Smooth muscle cell of the brain vasculature (primary cell): Measurements from ENCODE around the gene IL19.
"Not testable (repeated sequence)": the region's sequence is repeated elsewhere in the genome, so short reads cannot be mapped to it uniquely, and the experiment has no call there.

ENCODE experiments used
- DNase-seq: peaks from one replicate; pipeline ENCODE4 v3.0.0-alpha.2; 2012; ENCODE audit warnings: low read depth, low spot score

Gene IL19

DNA sequence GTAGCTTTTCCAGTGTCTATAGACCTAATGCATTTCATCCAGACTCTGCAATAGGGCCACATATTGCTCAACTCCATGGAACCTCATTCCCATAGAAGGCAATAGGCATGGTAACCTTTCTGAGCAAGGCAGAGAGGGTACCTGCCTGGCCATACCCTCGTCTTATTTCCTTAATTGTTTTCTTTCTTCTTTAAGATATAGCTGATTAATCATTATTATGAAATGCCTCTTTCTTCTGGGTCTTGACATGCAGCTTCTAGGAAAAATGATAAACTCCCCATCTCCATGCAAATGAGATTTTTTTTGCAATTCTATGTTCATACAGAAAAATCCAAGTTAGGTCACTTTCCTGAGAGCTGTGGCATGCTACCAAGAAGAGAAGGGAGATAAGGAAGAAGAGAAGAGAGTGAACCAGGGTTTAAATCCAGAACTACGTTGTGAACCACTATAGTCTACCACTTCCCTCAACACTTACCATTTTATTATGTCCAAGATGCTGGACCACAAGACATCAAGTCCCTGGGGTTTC lies 61.8 kb downstream of the IL19 start:
- no peak for DNase-seq

DNA sequence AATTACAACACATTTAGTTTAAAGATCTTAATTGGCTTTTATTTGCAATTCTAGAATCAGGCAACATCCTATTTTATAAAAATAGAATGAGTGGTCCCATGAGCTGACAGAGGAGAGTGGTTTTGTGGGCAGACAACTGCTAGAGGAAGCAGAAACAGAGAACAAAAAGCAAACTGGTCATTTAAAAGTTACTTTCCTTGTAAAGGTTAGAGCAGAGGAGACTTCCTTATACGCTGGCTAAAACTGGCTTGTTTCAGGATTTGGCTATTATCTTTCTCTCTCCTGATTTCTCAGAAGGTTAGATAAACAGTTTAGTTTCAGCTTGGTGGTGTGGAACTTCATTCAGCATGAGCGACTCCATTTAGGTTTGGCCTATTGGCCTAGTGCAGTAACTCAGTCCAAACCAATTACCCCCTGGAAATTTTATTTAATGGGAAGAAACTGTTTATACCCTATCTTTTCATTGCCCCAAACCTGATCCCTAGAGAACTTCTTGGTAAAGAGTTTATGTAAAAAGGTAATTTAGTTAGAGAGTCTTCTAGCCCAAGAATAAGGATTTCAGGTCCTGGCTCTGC lies 62.6 kb downstream of the IL19 start:
- no peak for DNase-seq

DNA sequence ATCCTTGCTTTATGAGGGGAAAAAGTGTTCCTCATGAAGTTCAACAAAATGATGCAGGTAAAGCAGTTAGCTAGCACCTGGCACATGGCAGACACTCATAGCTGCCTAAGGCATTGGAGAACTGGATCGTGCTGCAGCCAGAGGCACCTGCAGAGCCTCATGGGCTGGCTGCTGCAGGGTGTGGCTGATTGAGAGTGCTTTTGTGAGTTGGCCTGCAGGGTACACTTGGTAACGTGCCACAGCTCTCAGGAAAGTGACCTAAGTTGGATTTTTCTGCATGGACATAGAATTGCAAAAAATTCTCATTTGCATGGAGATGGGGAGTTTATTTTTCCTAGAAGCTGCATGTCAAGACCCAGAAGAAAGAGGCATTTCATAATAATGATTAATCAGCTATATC lies 63.2 kb downstream of the IL19 start:
- DNase-seq = no peak

DNA sequence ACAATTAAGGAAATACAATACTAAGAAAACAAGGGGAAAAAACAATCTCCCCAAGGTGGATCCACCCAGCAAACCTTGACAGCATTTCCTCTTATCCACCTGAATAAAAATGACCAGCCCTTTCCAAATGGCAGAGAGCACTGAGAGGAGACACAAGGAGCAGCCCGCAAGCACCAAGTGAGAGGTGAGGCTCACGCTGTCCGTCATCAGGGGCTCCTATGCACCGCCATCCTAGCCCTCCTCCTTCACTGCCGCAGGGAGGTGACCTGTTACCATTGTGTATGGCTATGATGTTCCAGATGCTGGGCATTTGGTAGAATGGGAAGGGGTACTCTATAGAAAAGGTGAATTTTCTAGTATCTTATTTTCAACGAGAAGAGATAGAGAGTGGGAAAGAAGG lies 63.6 kb downstream of the IL19 start:
- DNase-seq = no peak

DNA sequence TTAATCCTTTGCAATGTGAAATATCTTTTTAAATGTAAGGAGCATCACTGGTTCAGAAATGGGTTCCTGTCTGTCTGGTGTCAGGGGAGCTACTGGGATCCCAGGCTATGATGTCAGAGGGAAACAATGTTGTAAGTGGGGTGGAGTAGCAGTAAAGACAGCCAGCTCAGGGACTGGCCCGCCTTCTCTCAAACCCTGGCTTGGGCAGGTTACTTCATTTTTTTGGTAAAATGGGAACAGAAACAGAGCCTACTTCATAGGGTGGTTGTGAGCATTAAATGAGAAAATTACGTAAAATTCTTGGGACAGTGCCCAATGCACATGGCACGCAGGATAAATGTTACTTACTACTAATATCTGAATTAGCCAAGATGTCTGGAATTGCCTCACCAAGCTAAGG lies 64.1 kb downstream of the IL19 start:
- no peak for DNase-seq

DNA sequence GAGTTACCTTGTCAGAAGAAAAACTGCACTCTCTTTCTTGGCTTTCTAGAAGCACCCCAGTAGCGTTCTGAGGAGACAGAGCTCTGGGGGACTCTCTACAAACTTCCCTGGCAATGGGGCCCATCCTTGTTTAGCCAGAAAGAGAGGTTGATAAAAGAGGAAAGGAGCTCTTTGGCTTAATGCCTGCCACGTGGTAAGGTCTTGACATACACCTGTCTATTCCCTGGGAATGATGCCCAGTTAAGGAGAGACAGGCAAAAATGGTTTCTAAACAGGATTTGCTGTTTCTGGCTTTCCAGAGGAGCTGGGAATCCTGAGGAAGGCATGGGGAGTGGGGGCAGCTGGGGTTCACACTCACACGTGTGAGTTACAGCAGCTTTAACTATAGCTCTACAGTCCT lies 64.6 kb downstream of the IL19 start:
- DNase-seq = no peak

DNA sequence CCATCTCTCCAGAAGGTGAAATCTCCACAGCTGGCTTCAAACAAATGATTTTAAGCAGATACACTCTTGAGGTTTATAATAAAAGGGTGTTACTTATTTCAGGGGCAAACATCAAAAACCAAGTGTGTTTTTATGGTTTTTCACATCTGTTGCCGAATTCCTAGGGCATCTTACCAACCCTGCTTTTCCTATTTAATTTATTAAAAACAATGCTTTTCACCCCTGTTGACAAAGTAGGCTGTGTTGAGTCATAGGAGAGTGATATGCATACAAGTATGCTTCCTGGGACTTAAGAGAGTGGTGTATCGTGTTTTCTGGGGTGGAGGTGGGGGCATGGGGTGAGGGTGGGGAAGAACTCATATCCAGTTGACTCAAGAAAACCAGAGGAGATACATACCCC lies 65.5 kb downstream of the IL19 start:
- no peak for DNase-seq

DNA sequence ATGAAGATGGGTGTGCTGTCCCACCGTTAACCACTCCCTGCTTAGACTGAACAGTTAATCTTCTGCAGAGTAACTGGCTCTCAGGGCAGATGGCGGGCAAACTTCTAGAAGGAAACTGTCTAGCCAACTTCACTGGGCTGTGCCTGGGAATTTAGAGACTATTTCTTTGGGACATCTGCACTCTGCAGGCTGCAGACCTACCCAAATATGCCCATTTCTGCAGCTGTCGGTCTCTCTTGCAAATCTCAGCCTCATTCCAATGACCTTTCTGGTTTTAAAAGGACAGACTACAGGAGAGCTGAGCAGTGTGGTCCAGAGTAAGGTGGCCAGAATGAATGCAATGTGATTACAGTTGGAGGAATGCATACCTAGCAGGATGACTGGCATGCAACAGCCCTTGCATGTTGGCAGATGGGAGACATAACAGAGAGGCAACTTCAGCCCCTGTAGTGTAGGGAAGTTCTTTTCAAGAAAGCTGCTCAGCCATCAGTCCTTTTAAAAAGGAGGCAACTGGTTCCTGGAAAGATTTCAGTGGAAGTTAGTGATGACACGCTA lies 68.5 kb downstream of the IL19 start:
- no peak for DNase-seq

DNA sequence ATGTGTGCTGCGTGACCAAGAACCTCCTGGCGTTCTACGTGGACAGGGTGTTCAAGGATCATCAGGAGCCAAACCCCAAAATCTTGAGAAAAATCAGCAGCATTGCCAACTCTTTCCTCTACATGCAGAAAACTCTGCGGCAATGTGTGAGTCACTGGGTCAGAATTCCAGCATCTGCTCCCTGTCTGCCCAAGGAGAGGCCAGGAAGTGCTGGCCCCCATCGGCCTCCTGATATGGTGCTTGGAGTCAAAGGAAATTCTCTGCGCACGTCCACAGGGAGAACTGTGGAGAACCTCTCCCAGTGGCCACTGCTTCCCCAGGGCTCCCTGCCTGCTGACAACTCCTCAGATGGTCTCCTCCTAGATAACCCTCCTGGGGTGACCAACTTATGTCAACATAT lies 69.3 kb downstream of the IL19 start:
- no peak for DNase-seq

DNA sequence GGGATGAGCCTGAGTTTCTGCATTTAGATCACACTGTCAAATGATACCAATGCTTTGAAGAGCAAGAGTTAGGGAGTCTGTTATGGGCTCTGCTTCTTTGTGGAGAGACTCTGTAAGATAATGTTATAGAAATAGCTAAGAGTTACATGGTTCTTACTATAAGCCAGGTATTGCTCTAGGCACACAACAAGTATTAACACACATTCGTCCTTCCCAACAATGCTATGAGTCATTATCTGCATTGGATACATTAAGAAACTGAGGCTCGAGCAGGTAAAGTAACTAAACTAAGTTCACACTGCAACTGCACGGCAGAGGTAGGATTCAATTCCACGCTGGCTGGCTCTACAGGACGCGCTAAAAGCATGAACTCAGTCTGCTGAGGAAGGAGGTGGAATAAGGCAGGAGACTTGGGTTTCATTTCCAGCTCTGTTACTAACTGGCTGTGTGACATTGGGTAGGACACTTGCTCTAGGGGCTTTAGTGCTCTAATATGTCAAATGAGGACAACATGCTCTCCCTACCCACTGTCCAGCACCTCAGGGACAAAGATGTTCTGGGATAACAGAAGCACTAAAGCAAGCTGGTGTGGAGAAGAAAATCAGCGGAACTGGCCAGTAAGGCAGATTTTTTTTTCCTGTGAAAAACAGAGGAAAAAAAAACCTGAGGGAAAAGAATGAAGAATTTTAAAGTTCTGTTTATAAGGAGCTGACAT lies 71.2 kb downstream of the IL19 start:
- DNase-seq = no peak

DNA sequence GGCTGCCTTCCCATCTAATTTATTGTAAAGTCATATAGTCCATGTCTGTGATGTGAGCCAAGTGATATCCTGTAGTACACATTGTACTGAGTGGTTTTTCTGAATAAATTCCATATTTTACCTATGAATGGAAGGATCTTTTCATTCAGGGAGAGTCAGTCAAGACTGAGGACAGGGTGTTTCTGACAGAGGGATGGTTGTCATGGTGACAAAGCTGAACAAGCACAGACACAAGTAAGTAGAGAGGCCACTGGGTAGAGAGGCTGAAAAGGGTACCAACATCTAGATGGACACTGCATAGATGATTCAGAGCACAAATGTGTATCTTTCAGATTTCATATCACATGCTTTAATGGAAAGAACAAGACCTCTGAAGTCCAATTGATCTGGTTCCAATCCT lies 72.3 kb downstream of the IL19 start:
- no peak for DNase-seq

DNA sequence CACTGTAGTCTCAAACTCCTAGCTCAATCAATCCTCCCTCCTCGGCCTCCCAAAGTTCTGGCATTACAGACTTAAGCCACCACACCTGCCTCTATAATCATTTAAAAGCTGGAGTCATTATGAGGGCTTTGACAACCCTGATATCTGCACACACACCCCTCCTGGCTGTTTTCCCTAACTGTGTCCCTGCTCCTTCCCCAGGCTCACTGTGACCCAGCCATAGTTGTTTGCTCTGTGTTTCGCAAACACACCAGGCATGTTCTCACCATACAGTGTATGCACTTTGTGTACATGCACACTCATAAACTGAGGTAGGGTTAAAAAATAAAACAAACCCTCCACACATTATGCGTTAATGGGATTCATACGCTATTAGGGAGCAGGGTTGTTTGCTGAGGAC lies 73.1 kb downstream of the IL19 start:
- no peak for DNase-seq

DNA sequence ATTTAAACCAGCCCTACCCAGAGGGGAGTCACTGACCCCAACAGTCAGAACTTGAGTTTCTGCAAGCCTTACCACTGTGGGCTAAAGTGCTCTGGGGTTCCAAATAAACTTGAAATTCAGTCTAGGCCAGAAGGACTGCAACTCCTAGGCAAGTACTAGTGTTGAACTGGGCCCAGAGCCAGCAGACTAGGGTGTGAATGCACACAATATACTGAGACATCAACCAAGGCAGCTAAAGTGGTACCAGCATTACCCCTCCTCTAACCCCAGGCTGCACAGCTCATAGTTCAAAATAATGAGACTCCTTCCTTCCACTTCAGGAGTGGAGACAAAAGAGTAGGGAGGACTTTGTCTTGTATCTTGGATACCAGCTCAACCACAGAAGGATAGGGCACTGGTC lies 75.9 kb downstream of the IL19 start:
- DNase-seq = no peak

DNA sequence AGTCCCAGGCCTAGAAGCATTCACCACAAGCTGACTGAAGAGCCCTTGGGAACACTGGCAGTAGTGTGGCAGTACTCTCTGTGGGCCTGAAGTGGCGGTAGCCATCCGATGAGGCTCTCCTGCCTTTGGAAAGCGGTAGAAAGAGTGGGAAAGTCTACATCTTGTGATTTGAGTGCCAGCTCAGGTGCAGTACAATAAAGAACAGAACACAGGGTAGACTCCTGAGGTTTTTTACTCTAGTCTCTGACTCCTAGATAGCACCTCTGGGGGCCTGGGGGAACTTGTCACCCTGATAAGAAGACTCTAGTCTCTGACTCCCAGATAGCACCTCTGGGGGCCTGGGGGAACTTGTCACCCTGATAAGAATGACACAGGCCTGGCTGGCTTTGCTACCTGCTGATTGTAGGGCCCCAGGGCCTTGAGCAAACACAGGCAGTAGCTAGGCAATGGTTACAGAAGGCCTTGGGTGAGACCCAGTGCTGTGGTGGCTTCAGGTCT lies 76.8 kb downstream of the IL19 start:
- no peak for DNase-seq

DNA sequence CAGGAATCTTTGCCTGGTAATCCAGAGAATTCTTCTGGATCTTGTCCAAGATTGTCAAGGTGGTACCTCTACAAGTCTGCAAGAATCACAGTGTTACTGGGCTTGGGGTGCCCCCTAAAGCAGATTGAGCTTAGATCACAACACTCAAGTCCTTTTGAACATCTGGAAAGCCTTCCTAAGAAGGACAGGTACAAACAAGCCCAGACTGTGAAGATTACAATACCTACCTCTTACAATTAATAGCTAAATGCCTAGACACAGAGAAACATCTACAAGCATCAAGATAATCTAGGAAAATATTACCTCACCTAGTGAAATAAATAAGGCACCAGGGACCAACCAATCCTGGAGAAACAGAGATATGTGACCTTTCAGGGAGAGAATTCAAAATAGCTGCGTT lies 77.4 kb downstream of the IL19 start:
- DNase-seq = no peak

DNA sequence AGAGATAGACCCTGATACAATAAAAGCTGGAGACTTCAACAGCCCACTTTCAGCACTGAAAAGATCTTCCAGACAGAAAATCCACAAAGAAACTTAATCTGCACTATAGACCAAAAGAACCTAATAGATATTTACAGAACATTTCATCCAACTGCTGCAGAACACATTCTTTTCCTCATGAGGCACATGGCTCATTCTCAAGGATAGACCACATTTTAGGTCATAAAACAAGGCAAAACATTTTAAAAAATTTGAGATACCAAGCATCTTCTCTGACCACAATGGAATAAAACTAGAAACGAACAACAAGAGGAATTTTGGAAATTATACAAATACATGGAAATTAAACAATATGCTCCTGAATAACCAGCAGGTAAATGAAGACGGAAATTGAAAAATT lies 79.8 kb downstream of the IL19 start:
- DNase-seq = no peak

DNA sequence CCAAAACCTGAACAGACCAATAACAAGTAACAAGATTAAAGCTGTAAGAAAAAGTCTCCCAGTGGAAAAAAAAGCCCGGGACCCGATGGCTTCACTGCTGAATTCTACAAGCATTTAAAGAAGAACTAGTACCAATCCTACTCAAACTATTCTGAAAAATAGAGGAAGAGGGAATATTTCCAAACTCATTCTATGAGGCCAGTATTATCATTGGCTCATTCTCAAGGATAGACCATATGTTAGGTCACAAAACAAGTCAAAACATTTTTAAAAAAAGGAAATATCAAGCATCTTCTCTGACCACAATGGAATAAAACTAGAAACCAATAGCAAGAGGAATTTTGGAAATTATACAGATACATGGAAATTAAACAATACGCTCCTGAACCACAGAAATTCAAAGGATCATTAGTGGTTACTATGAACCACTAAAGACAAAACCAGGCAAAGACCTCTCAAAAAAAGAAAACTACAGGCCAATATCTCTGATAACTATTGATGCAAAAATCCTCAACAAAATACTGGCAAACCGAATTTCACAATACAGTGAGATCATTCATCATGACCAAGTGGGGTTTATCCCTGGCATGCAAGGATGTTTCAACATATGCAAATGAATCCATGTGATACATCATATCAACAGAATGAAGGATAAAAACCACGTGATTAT lies 80.9 kb downstream of the IL19 start:
- no peak for DNase-seq

DNA sequence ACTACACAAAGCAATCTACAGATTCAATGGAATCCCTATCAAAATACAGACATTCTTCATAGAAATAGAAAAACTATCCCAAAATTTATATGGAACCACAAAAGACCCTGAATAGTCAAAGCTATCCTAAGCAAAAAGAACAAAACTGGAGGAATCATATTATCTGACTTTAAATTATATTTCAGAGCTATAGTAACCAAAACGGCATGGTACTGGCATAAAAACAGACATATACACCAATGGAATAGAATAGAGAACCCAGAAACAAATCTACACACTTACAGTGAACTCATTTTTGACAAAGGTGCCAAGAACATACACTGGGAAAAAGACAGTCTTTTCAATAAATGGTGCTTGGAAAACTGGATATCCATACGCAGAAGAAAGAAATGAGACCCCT lies 82.1 kb downstream of the IL19 start:
- DNase-seq = not testable (repeated sequence)

DNA sequence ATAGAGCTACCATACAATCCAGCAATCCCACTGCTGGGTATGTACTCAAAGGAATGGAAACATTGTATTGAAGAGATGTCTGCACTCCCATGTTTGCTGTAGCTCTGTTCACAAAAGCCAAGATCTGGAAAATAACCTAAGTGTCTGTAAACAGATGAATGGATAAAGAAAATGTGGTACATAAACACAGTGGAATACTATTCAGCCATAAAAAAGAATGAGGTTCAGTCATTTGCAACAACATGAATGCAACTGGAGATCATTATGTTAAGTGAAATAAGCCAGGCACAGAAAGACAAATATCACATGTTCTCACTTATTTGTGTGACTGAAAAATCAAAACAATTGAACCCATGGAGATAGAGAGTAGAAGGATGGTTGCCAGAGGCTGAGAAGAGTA lies 83.1 kb downstream of the IL19 start:
- not testable (repeated sequence) for DNase-seq

DNA sequence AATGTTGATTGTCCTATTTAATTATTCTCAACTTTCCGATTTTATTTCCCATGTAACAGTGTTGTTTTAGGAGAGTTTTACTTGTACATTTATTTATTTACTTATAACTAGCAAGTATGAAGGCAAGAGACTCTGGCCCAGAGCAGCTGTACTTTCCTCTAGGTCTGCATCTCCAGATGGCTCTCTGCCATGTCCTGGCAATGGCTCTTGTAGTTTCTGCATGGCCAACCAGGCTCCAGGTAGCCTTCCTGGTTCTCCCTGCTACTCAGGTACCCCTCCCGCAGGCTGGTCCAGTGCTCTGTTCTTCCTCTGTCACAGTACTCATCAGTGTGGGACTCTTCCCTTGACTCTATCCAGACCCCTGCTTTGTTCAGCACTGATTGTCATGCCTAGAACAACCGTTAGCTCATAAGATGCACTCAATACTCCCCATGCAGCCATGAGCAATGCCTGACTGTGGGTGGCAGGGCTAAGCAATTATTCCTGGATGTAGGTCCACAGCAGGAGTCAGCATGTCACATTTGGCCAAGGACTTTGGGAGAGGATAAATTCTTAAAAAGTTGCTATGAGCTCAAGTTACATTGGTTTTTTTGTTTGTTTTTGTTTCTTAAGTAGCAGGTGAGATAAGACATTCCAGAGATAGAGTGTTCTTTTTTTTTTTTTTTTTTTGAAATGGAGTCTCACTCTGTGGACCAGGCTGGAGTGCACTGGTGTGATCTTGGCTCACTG lies 84.0 kb downstream of the IL19 start:
- no peak for DNase-seq

DNA sequence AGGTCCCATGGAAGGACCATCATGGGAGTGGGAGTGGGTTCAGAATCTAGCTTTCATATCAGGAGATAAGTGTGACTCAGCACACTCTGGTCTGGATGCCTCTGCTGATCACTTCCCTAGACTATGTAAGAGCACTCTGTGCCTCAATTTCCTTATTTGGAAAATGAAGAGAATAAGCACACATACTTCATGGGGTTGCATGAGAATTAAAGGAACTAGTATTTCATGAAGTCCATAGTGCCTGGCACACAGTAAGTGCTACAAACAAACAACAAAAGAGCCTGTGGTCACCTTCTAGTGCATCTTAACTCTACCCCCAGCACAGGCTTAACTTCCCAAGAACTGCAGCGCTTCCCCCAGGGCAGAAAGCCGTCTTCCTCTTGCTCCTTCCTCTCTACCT lies 85.3 kb downstream of the IL19 start:
- no peak for DNase-seq
